CD4-positive, alpha-beta T cell treated with Interleukin-2 at 100 ng/mL for 4 hours (primary cell): ENCODE data around the gene FSTL4.

Experiments
- DNase-seq: peaks from one replicate; pipeline ENCODE4 v3.0.0-alpha.2; 2020; ENCODE audit warnings: low spot score

The FSTL4 gene

GRCh38 chr5:133319905-133320520 is 292.3 kb downstream of the FSTL4 start:
- DNase-seq, result no peak

DNA sequence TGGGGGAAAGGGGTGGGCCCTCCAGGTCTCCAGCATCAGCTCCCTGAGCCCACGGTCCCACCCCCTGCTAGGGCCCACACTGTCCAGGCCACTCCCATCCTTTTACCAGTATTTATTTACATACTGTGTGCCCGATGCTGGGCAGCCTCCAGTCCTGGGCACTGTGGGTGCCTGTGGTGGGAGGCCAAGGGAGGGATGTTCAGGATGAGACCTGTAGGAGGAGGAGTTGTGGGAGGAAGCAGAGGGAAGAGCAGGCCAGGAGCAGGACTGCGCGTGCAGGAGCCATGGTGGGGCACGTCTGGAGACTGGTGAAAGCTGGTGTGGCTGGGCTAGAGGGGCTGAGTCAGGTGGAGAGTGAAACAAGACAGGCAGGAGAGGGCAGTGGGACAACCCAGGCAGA is 293.1 kb downstream of the FSTL4 start:
- no peak for DNase-seq

GRCh38 chr5:133317558-133317957 is 294.8 kb downstream of the FSTL4 start:
- no peak for DNase-seq

GRCh38 chr5:133316346-133317343 is 295.7 kb downstream of the FSTL4 start:
- no peak for DNase-seq

- no peak for DNase-seq
These were observed 298.3 kb downstream of the FSTL4 start for GRCh38 chr5:133314086-133314485.

DNA sequence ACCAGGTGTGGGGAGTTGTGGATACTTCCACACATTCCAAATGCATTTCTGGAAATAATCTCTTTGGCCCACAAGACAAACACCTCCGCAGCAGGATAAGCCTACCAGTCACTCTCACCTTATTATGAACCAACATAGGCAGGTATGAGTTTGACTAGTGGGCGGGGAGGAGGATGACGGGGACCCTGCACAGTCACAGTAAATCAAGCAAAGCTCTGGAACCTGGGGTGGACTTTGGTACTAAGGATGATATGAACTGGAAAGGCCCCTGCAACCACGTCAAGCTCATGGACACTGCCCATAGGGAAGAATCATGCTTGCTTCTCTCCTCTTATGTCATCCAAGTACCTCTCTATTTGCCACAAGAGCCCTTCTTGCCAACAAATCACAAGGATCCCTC is 301.2 kb downstream of the FSTL4 start:
- DNase-seq, result no peak

GRCh38 chr5:133309984-133310621 is 302.2 kb downstream of the FSTL4 start:
- no peak for DNase-seq

DNA sequence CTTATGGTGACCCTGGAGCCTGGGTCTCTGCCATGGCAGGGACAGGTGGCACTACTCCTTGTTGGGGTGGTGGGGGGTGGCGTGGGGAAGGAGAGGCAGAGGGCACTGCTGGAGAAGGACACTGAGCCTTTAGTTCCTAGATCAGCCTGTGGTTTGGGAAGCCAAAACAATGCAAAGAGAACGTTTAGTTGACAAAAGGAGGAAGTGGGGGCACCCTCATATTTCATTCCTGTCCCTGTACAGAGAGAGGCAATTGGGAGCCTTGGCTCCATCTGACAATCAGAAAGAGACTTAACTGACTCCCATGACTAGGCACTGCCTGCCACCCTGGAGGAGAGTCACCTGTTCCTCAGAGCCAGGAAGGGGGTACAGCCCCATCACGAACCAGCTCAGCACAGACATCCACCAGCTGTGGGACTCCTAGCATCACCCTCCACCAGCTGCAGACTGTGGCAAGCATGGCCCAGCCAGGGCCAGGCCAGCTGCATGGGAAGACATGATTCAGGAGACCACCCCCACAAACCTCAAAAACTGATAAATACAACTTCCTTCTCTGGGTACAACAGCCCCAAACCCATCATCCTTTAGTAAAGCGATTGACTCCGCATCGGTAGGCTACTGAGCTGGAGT is 303.1 kb downstream of the FSTL4 start:
- no peak for DNase-seq

GRCh38 chr5:133307275-133307674 is 305.1 kb downstream of the FSTL4 start:
- no peak for DNase-seq

- DNase-seq, result no peak
These were observed 307.6 kb downstream of the FSTL4 start for GRCh38 chr5:133304707-133305216.

- no peak for DNase-seq
These were observed 308.2 kb downstream of the FSTL4 start for GRCh38 chr5:133304178-133304577.

DNA sequence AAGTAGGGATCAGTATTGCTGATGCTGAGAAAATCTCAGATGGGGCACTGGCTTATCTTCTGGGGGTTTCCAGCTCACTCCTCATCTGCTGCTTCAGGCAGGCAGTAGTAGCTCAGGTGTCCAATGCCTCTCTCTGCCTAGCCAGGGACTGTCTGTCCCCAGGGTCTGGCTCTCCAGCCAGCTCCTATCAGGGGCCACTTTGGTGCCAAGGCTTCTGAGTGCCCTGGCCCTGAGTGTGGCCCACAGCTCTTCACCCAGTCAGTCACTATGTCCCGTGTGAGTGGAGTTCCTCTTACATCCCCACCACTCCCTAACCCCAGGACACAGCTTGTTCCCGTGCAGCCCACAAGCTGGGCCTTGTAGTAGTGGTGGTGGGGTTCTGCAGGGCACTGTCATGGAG is 309.0 kb downstream of the FSTL4 start:
- DNase-seq, result no peak

DNA sequence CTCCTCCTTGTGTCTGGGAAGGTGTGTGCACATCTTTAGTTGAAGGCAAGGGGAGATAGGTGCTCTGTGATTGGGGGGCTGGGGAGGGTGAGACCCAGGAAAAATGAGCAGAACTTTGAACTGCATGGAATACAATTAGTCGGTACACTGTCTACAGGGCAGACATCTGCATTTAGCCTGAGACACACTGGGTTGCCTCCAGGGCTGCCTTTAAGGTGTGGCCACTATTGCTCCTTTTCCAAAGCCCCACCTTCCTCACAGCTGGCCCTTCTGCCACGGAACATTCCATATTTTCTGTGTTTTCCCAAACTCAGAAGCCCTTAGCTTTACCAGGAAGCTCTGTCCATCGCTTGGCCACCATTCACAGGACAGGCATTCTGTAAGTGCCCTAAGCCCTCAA is 312.6 kb downstream of the FSTL4 start:
- DNase-seq, result no peak

- no peak for DNase-seq
These were observed 313.3 kb downstream of the FSTL4 start for GRCh38 chr5:133299021-133299420.

- no peak for DNase-seq
These were observed 313.9 kb downstream of the FSTL4 start for GRCh38 chr5:133298447-133298846.

DNA sequence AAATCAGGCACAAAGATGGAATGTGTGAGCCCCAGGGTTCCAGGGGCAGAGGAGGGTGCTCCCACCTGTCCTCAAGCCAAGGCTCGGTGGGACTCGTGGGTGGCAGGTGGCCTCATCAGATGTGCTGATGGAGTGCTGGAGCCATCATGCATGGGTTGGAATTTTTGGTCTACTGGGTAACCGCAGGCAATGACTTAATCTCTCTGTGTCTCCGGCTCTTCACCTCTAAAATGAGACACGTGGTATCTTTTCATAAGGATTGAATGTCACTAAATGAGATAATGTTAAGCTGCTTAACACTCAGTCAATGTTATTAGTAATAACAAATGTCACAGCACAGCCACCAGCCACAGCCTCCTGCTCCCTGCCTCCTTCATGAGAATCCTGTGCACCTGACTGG is 315.0 kb downstream of the FSTL4 start:
- DNase-seq, result no peak

DNA sequence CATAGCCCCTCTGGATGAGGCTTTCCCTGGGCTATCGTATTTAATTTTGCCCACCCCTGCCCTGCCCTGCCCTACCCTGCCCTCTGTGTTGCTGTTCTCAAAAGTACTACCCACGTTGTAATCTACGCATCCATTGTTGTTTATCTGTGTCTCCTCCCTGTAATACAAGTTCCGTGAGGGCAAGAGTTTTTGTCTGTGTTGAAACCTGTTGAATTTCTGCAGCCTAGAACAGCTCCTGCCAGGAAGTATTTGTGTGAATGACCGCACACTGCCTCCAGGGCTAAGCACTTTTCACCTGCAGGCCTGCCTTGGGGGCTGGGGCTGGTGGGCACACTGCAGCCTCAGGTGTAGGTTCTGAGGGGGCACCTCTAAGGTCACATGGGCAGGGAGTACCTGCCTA is 315.7 kb downstream of the FSTL4 start:
- DNase-seq, result no peak

- no peak for DNase-seq
These were observed 316.8 kb downstream of the FSTL4 start for GRCh38 chr5:133295520-133295919.

GRCh38 chr5:133294380-133294779 is 318.0 kb downstream of the FSTL4 start:
- DNase-seq, result no peak

DNA sequence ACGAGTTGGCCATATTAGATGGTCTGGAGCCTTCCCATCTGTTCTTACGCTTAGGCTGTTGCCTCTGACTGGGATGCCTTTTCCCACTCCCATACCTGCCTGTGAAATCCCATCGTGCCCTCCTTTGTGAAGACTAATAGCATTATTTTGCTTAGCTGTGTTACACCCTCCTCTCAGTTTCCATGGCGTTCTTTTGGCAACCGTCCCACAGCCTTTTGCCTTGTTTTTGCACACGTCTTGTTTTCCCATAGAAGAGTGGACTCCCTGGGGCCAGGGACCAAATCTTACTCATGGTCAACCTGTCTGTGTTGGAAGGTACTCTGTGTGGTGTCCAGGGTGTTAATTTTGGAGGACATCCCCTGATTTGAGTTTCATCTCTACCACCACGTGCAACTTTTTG is 318.4 kb downstream of the FSTL4 start:
- DNase-seq, result no peak

- no peak for DNase-seq
These were observed 320.0 kb downstream of the FSTL4 start for GRCh38 chr5:133292300-133292699.

DNA sequence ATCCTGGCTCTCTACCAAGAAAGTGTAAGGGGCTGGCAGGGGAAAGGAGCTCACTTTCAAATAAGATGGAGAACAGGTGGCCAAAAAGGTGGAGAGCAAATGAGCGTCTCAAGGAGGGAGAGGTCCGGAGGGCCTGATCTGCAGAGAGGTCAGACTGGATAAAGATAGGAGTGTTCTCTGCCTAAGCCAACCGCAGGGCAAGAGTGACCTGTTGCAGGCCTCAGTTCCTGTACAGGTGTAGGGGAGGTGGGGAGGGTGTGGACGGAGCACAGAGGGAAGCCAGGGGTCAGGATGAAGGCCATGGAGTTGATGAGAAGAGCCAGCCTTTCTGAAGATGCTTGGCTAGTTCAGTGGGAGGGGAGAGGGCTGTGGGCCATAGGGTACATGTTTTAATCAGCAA is 320.8 kb downstream of the FSTL4 start:
- no peak for DNase-seq
